Measurements from ENCODE around the gene B3GALT5. TPM values are rescaled to one million over a fixed set of nuclear protein-coding genes. Genes with fewer than 3 reads are reported as not detected.
A peak's percentile ranks its signal among the peaks of the same experiment; 100 is the strongest.

Gene B3GALT5
- total RNA-seq, 4 donors from 2014 or later: under 0.01 to 1.2 (median 0.74) TPM

DNA sequence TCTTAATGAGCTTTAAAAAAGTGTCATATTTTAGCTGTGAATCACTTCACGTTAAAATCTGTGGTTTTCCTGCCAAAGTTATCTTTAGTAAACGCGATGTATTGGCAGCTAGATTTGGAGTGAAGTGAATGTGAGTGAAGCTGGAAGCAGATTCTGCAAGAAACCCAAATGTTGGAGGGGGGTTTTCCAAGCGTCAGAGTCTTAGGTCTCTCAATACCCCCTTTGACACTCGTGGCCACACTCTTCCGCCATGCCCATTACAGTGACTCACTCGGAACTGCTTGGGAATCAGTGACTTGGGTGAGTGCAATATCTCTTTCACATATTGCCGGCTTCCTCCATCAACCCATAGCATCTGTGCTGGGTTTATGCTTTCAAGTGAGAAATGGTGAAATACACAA is 17.5 kb downstream of the B3GALT5 start:
- Histone ChIP-seq H3K27ac (replicated peaks in 1 of 4) (no peak overlapping the region), H3K4me1 (peaks cover 0 to 11% (median 4%) of the 10 kb centered on the region in 4 donors), H3K27me3 (peaks cover 0 to 6% (median 0%) of the 10 kb centered on the region in 4 donors), H3K9me3 (no peaks in the 10 kb centered on the region), H3K4me3 (no peak overlapping the region), H3K36me3 (no peaks in the 10 kb centered on the region)
- peak; percentile 68 for DNase-seq (ENCODE audit: extremely low spot score)
- WGBS: 76% methylated on average over 8 of the region's 8 CpGs
- intact Hi-C loops (cut with DNase I): no loop called here
- TF ChIP-seq POLR2A (IDR thresholded peaks at IDR 0.05; ENCODE audit: low read depth) (no peak), POLR2AphosphoS5 (IDR thresholded peaks at IDR 0.05) (no peak), EP300 (IDR thresholded peaks at IDR 0.05) (no peak)
- TF ChIP-seq, protein P1, sequence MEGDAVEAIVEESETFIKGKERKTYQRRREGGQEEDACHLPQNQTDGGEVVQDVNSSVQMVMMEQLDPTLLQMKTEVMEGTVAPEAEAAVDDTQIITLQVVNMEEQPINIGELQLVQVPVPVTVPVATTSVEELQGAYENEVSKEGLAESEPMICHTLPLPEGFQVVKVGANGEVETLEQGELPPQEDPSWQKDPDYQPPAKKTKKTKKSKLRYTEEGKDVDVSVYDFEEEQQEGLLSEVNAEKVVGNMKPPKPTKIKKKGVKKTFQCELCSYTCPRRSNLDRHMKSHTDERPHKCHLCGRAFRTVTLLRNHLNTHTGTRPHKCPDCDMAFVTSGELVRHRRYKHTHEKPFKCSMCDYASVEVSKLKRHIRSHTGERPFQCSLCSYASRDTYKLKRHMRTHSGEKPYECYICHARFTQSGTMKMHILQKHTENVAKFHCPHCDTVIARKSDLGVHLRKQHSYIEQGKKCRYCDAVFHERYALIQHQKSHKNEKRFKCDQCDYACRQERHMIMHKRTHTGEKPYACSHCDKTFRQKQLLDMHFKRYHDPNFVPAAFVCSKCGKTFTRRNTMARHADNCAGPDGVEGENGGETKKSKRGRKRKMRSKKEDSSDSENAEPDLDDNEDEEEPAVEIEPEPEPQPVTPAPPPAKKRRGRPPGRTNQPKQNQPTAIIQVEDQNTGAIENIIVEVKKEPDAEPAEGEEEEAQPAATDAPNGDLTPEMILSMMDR (IDR thresholded peaks at IDR 0.05): no peak

DNA sequence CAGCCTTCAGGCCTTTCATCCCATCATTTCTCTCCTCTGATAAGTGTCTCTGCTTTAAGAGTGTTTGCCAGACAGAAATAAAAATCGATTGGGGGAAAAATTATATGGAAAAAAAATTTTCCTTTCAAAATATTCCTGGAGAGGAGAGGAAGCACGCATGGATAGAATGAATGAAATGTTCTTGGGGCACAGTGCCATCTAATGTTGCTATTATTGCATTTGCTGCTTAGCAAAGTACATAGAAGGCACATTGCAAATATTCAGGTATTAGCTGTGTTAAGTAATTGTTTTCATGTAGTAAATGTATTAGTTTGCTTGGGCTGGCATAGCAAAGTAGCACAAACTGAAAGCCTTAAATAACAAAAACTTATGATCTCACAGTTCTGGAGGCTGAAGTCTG is 18.1 kb downstream of the B3GALT5 start:
- H3K36me3 ChIP-seq: no peaks in the 10 kb centered on the region
- WGBS: 23% methylated on average over 2 of the region's 2 CpGs
- peaks cover 0 to 11% (median 4%) of the 10 kb centered on the region in 4 donors for H3K4me1 ChIP-seq
- DNase-seq (ENCODE audit: extremely low spot score): no peak
- H3K4me3 ChIP-seq: no peak overlapping the region
- no peak for TF ChIP-seq POLR2A (IDR thresholded peaks at IDR 0.05; ENCODE audit: low read depth)
- no peak for TF ChIP-seq POLR2AphosphoS5 (IDR thresholded peaks at IDR 0.05)
- TF ChIP-seq EP300 (IDR thresholded peaks at IDR 0.05): no peak
- TF ChIP-seq, protein P1 (IDR thresholded peaks at IDR 0.05): no peak
- intact Hi-C loops (cut with DNase I): no loop called here
- H3K27me3 ChIP-seq: peaks cover 0 to 6% (median 0%) of the 10 kb centered on the region in 4 donors
- no peaks in the 10 kb centered on the region for H3K9me3 ChIP-seq
- H3K27ac ChIP-seq (replicated peaks in 1 of 4): no peak overlapping the region

DNA sequence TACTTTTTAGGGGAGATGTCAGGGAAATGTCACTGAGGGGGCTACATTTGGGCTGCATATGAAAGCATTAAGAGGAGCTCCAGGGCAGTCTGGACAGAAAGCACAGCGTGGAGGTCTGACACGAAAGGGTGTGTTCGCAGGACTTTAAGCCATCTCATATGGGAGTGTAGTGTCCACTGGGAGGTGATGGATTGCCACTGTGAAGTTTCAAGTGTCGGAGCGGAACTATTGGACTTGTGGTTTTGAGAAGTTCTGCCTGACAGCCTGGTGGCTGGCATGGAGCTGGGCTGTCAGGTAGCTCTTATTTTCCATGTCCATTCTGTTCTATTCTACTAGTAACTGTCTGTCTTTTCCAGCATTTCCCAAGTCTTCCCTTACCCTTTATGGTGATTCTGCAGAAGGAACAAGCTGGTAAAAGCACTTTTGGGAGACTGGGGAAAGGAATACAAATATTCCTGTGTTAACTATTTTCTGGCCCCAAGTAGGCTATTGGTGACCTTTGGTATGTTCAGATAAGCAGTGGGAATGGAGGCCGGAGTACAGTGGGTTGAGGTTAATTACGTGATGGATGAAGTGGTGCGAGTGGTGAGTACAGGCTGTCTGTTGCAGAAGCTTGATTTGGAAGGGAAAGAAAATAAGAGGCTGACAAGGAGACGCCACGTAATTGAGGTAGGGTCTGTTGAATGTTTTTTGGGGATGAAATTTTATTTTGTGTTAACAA is 19.3 kb downstream of the B3GALT5 start:
- 88% methylated on average over 10 of the region's 10 CpGs for WGBS
- H3K36me3 ChIP-seq: no peaks in the 10 kb centered on the region
- intact Hi-C loops (cut with DNase I): no loop called here
- H3K4me3 ChIP-seq: no peak overlapping the region
- no peaks in the 10 kb centered on the region for H3K9me3 ChIP-seq
- peak; percentile 75 for DNase-seq (ENCODE audit: extremely low spot score)
- peaks cover 0 to 11% (median 4%) of the 10 kb centered on the region in 4 donors for H3K4me1 ChIP-seq
- H3K27ac ChIP-seq (replicated peaks in 1 of 4): no peak overlapping the region
- H3K27me3 ChIP-seq: no peaks in the 10 kb centered on the region
- TF ChIP-seq, protein P1 (IDR thresholded peaks at IDR 0.05): no peak
- TF ChIP-seq POLR2AphosphoS5 (IDR thresholded peaks at IDR 0.05): no peak

DNA sequence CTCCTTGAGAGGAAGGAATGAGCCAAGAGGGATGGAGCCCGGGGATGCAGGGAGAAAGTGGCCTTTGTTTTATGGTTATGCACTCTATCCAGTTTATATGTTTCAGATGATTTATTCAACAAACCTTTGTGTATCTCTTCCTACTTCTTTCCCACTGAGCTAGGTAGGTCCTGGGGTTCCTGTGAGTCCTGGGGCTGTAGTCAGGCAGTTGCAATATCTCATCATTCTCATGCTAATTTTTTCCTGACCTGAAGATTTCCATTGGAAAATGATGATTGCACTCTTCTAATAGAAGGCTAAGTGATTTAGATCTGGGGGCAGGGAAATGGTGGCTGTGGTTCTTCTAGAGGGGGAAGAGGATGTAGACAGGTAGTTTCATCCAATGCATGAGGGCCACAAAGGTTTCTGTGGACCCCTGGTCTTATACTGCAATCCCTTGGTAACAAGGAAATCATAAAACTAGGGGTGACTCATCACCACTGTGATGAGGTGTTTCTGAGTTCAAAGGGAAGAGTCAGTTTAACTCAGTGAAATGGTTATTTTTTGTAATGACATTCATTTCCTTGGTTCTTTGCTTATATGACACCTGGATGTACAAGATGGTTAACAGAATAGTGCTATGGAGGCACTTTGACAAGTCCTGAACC is 20.2 kb downstream of the B3GALT5 start:
- Histone ChIP-seq H3K4me1 (peaks cover 0 to 11% (median 4%) of the 10 kb centered on the region in 4 donors), H3K36me3 (no peaks in the 10 kb centered on the region), H3K4me3 (no peak overlapping the region), H3K27ac (replicated peaks in 1 of 4) (no peak overlapping the region), H3K27me3 (peaks cover 0 to 7% (median 0%) of the 10 kb centered on the region in 4 donors), H3K9me3 (no peaks in the 10 kb centered on the region)
- DNase-seq (ENCODE audit: extremely low spot score): peak; percentile 31
- 92% methylated on average over 1 of the region's 1 CpG for WGBS
- no peak for TF ChIP-seq POLR2AphosphoS5 (IDR thresholded peaks at IDR 0.05)
- TF ChIP-seq EP300 (IDR thresholded peaks at IDR 0.05): no peak
- TF ChIP-seq, protein P1 (IDR thresholded peaks at IDR 0.05): no peak
- TF ChIP-seq POLR2A (IDR thresholded peaks at IDR 0.05; ENCODE audit: low read depth): no peak
- intact Hi-C loops (cut with DNase I): no loop called here

Data from esophagus muscularis mucosa (tissue), 4 donors.